NB4 (cell line): ENCODE measurements around the gene GPC5.
"Not testable (repeated sequence)": the region's sequence is repeated elsewhere in the genome, so short reads cannot be mapped to it uniquely, and the experiment has no call there.

Experiments
- CTCF ChIP-seq: IDR thresholded peaks from one replicate; pipeline ENCODE4 v1.5.1; 2012; ENCODE audit warnings: low read depth, low read length
- MYC ChIP-seq: IDR thresholded peaks from 2 replicates; pipeline ENCODE4 v1.6.1; 2011; ENCODE audit warnings: low read depth, low read length
- POLR2A ChIP-seq: IDR thresholded peaks from 2 replicates; pipeline ENCODE4 v1.6.1; 2011; ENCODE audit warnings: mild to moderate bottlenecking; ENCODE audit not compliant: insufficient read length; ENCODE audit errors: extremely low read depth

DNA sequence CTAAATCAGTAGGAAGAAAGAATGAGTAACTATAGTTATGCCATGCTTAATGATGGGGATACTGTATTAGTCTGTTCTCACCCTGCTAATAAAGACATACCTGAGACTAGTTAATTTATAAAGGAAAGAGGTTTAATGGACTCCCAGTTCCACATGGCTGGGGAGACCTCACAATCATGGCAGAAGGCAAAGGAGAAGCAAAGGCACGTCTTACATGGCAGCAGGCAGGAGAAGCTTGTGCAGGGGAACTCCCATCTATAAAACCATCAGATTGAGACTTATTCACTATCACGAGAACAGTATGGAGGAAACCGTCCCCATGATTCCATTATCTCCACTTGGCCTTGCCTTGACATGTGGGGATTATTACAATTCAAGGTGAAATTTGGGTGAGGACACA lies 1084.4 kb downstream of the GPC5 start:
- not testable (repeated sequence) for TF ChIP-seq CTCF, POLR2A, MYC
